Peyer's patch (tissue), 4 donors: ENCODE measurements around the gene FBXO41. TPM values are rescaled to one million over a fixed set of nuclear protein-coding genes. Genes with fewer than 3 reads are reported as not detected.

Experiments used
- DNase-seq, 3 donors: peaks; one replicate each; pipeline ENCODE4 v3.0.0-alpha.2; 2017 to 2019
- H3K27ac ChIP-seq, 4 donors: fragments of 200-600 bp; sonication (generic); one replicate each; pipeline ENCODE4 v1.5.1; 2016 to 2019
- H3K27me3 ChIP-seq, 2 donors: fragments of 200-600 bp; sonication (generic); one replicate each; pipeline ENCODE4 v1.5.1; 2019
- H3K36me3 ChIP-seq, 3 donors: fragments of 200-600 bp; sonication (generic); one replicate each; pipeline ENCODE4 v1.5.1; 2016 to 2019
- H3K4me1 ChIP-seq, 4 donors: fragments of 200-600 bp; sonication (generic); one replicate each; pipeline ENCODE4 v1.5.1; 2016 to 2019
- H3K4me3 ChIP-seq, 4 donors: fragments of 200-600 bp; sonication (generic); 1 replicate in 3 of 4; 2 replicates in 1 of 4; pipeline ENCODE4 v1.5.1; 2016 to 2019; ENCODE audit warnings: mild to moderate bottlenecking in 1 of 4
- H3K9me3 ChIP-seq, 4 donors: fragments of 200-600 bp; sonication (generic); one replicate each; pipeline ENCODE4 v1.5.1; 2016 to 2019; ENCODE audit warnings: mild to moderate bottlenecking in 1 of 4
- CTCF ChIP-seq, 6 experiments: fragments of 450-650 bp in 4 of 6; fragments of 200-600 bp in 2 of 6; sonication (generic) in 1 of 6; IDR thresholded peaks; one replicate each; pipeline ENCODE4 v1.5.1; 2017 to 2019; ENCODE audit warnings: antibody characterized with exemption in 6 of 6, mild to moderate bottlenecking in 3 of 6, moderate library complexity in 1 of 6
- POLR2A ChIP-seq, 2 donors: fragments of 450-650 bp; IDR thresholded peaks; one replicate each; pipeline ENCODE4 v1.5.1; 2017; ENCODE audit warnings: antibody characterized with exemption in 2 of 2, mild to moderate bottlenecking in 2 of 2, moderate library complexity in 2 of 2
- total RNA-seq, 4 donors: library from RNA; depleted of rRNA; stranded (reverse); fragments of >200 nt; gene quantifications; one replicate each; pipeline ENCODE4 v1.1.0, GENCODE V29; 2016

The FBXO41 gene
- total RNA-seq, 4 donors from 2014 or later: 1.8 to 12.4 (median 5.7) TPM

DNA sequence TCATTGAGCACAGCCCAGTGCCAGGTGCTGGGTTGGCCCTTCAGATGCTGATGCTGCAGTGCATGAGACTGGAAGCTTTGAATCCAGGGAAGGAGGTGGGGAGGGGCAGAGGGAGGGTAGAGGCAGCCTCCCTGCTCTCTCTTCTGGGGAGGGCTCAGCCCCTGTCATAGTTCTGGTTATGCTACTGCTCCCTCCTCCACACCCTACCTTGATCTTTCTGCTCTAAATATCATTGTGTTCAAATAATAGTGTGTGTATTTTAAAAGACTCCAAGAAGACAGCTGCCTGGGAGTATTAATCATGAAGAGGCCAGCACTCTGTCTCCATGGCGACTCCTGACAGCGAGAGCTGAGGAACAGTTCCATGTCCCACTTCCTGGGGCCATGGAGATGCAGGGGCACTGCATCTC, 12.9 kb upstream of the FBXO41 start:
- peaks cover 0 to 19% of the 10 kb centered on the region in 2 donors for H3K27me3 ChIP-seq

GRCh38 chr2:73295751-73296400, 11.6 kb upstream of the FBXO41 start:
- H3K4me3 ChIP-seq: no peak overlapping the region
- H3K4me1 ChIP-seq: peaks cover 0 to 26% (median 12%) of the 10 kb centered on the region in 4 donors
- TF ChIP-seq CTCF (IDR thresholded peaks at IDR 0.05): no peak
- no peak for TF ChIP-seq POLR2A (IDR thresholded peaks at IDR 0.05)
- DNase-seq: no peak
- H3K36me3 ChIP-seq: no peaks in the 10 kb centered on the region
- H3K27ac ChIP-seq: no peak overlapping the region
- peaks cover 0 to 28% of the 10 kb centered on the region in 2 donors for H3K27me3 ChIP-seq
- no peaks in the 10 kb centered on the region for H3K9me3 ChIP-seq

More for the DNA sequence above, 12.9 kb upstream of the FBXO41 start:
- Histone ChIP-seq H3K27ac (no peak overlapping the region), H3K36me3 (no peaks in the 10 kb centered on the region), H3K4me1 (peaks cover 0 to 15% (median 6%) of the 10 kb centered on the region in 4 donors), H3K4me3 (no peak overlapping the region), H3K9me3 (no peaks in the 10 kb centered on the region)
- DNase-seq: no peak
- TF ChIP-seq POLR2A (IDR thresholded peaks at IDR 0.05) (no peak), CTCF (IDR thresholded peaks at IDR 0.05) (no peak)

- Histone ChIP-seq H3K27ac (no peak overlapping the region), H3K4me1 (peaks cover 0 to 26% (median 12%) of the 10 kb centered on the region in 4 donors), H3K27me3 (peaks cover 0 to 28% of the 10 kb centered on the region in 2 donors), H3K9me3 (no peaks in the 10 kb centered on the region), H3K36me3 (no peaks in the 10 kb centered on the region), H3K4me3 (no peak overlapping the region)
- no peak for DNase-seq
- TF ChIP-seq POLR2A (IDR thresholded peaks at IDR 0.05): no peak
- TF ChIP-seq CTCF (IDR thresholded peaks at IDR 0.05): no peak
Measured at GRCh38 chr2:73294239-73294638, 10.0 kb upstream of the FBXO41 start.

DNA sequence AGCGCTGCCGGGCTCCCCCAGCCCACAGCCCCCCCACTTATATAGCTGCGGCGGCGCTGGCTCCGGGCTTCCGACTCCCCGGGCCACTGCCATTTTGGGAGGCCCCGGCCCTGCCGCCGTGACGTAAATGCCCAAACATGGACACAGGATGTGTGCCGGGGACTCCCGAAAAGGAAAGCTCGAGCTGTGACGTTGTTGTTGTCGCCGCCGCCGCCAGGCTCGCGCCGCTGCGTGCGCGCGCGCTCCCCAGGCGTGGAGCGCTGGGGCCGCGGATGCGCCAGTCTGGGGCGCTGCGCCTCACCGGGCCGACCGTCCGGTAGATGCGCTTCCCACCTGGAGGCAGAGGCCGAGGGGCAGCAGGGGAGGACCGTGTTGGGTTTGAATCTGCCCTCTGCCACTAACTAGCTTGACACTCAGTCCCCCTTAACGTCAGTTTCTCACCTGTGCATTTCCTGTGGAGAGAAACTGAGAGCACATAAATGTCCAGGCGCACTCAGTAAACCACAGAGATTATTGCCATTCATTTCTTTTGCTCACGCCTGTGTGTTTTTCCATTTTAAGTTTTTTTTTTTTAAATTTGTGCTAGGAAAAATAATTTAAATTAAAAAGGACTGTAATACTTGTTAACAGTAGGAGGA, 9.4 kb upstream of the FBXO41 start, which contains the start of gene EGR4:
Gene EGR4 (minus strand): TSS at position 15 of the 638 bp plus-strand sequence. CDS start 231 bp downstream, outside the sequence.
- H3K27me3 ChIP-seq: peaks cover 0 to 28% of the 10 kb centered on the region in 2 donors
- peaks cover 0 to 26% (median 12%) of the 10 kb centered on the region in 4 donors for H3K4me1 ChIP-seq
- peak within 1 kb of the TSS in 1 of 4 donors; percentile 15 for H3K27ac ChIP-seq
- no peaks in the 10 kb centered on the region for H3K36me3 ChIP-seq
- peak; percentile 56 to 87 (median 72) for DNase-seq
- H3K4me3 ChIP-seq: peak within 1 kb of the TSS; percentile 30 to 54 (median 48)
- no peaks in the 10 kb centered on the region for H3K9me3 ChIP-seq
- peak in 1 of 6 experiments; percentile 10 for TF ChIP-seq CTCF (IDR thresholded peaks at IDR 0.05)
- TF ChIP-seq POLR2A (IDR thresholded peaks at IDR 0.05): no peak

DNA sequence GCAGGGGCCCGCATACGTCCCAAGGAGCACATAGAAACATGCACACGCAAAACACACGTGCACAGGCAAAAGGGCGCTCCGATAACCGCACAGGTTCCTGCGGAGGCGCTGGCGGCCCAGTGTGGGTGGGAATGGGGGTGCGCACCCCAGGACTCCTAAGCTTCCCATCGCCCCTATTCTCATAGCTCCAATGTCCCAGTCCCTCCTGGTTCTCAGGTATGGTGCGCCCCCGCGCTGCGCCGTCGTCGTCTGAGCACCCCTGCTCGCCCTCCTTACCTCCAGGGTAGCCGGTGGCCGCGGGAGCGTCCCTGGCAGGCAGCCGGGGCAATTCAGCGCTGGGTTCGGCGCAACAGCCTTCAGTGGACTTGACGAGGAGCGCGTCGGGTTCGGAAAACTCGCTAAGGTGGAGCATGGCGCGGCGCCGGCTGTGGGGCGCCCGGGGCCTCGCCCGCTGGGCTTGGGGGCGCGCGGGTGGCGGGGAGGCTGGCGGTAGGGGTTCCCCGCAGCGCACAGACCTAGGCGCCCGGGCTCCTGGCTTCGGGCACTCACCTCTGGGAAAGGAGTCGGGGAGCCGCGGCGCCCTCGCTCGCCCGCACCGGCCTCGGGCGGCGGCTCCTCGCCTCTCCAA, 8.7 kb upstream of the FBXO41 start:
- H3K4me1 ChIP-seq: peaks cover 0 to 26% (median 12%) of the 10 kb centered on the region in 4 donors
- H3K4me3 ChIP-seq: peak overlapping the region; percentile 30 to 54 (median 48)
- no peaks in the 10 kb centered on the region for H3K9me3 ChIP-seq
- H3K36me3 ChIP-seq: no peaks in the 10 kb centered on the region
- peaks cover 0 to 28% of the 10 kb centered on the region in 2 donors for H3K27me3 ChIP-seq
- no peak for TF ChIP-seq POLR2A (IDR thresholded peaks at IDR 0.05)
- TF ChIP-seq CTCF (IDR thresholded peaks at IDR 0.05): no peak
- peak overlapping the region in 1 of 4 donors; percentile 15 for H3K27ac ChIP-seq
- no peak for DNase-seq
